ENCODE results near the gene HMBS.

Gene HMBS

DNA sequence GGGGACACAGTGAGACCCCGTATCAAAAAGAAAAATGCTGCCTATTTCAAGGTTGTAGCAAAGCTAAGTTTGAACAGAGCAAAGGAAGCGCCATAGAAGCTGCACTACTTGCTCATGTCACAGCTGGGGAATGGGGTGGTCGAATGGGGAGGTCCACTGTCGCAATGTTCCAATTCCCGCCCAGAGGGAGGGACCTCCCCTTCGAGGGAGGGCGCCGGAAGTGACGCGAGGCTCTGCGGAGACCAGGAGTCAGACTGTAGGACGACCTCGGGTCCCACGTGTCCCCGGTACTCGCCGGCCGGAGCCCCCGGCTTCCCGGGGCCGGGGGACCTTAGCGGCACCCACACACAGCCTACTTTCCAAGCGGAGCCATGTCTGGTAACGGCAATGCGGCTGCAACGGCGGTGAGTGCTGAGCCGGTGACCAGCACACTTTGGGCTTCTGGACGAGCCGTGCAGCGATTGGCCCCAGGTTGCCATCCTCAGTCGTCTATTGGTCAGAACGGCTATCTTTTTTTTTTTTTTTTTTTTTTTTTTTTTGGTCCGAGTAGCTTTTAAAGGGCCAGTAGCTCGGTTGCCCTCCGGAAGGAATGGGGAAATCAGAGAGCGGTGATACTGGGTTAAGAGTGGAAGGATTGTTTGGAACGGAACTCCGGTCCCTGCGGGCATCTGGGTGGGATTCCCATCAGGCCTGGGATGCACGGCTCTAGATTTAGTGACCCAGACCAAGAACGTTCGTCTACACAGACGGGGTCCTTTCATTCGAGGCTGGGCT is at the start of gene HMBS (continued):
- no peak for TF ChIP-seq GLI4 (tag by site-specific recombination; IDR thresholded peaks at IDR 0.05)
- TF ChIP-seq ZNF311 (tag by site-specific recombination; IDR thresholded peaks at IDR 0.05; ENCODE audit: borderline replicate concordance): no peak
- TF ChIP-seq ZNF521 (tag by site-specific recombination; IDR thresholded peaks at IDR 0.05): no peak
- no peak for TF ChIP-seq ZBTB21 (tag by site-specific recombination; IDR thresholded peaks at IDR 0.05)
- TF ChIP-seq ZEB2 (tag by site-specific recombination; IDR thresholded peaks at IDR 0.05): no peak
- no peak for TF ChIP-seq ZNF518A (tag by site-specific recombination; conservative IDR thresholded peaks at IDR 0.05; ENCODE audit: low read depth)
- TF ChIP-seq ZBTB20 (tag by site-specific recombination; IDR thresholded peaks at IDR 0.05): no peak
- TF ChIP-seq ZNF341 (tag by site-specific recombination; IDR thresholded peaks at IDR 0.05; ENCODE audit: low read depth): peak; percentile 45; the same call in 1 of the 2 replicates
- no peak for TF ChIP-seq ZNF776 (tag by site-specific recombination; IDR thresholded peaks at IDR 0.05; ENCODE audit: borderline replicate concordance)
- TF ChIP-seq KLF9 (tag by site-specific recombination; IDR thresholded peaks at IDR 0.05; ENCODE audit: low read depth): no peak
- TF ChIP-seq FEZF1 (tag by site-specific recombination; IDR thresholded peaks at IDR 0.05): no peak
- TF ChIP-seq ZNF23 (tag by site-specific recombination; IDR thresholded peaks at IDR 0.05; ENCODE audit: borderline replicate concordance): no peak
- no peak for TF ChIP-seq ZBTB8A (tag by site-specific recombination; IDR thresholded peaks at IDR 0.05)
- no peak for TF ChIP-seq ZNF658 (tag by site-specific recombination; IDR thresholded peaks at IDR 0.05)
- no peak for TF ChIP-seq ZFP69B (tag by site-specific recombination; IDR thresholded peaks at IDR 0.05)
- TF ChIP-seq ZNF366 (tag by site-specific recombination; conservative IDR thresholded peaks at IDR 0.05): no peak
- no peak for TF ChIP-seq ZNF324 (tag by site-specific recombination; IDR thresholded peaks at IDR 0.05)
- TF ChIP-seq YY1 (tag by site-specific recombination; IDR thresholded peaks at IDR 0.05): no peak
- no peak for TF ChIP-seq ZNF148 (tag by site-specific recombination; IDR thresholded peaks at IDR 0.05; ENCODE audit: borderline replicate concordance)
- TF ChIP-seq ZNF133 (tag by site-specific recombination; IDR thresholded peaks at IDR 0.05): no peak
- no peak for TF ChIP-seq ZNF354C (tag by site-specific recombination; IDR thresholded peaks at IDR 0.05; ENCODE audit: borderline replicate concordance, low read depth)
- no peak for TF ChIP-seq ZNF600 (tag by site-specific recombination; IDR thresholded peaks at IDR 0.05)
- TF ChIP-seq ZNF791 (tag by site-specific recombination; IDR thresholded peaks at IDR 0.05): no peak
- TF ChIP-seq, protein P1, sequence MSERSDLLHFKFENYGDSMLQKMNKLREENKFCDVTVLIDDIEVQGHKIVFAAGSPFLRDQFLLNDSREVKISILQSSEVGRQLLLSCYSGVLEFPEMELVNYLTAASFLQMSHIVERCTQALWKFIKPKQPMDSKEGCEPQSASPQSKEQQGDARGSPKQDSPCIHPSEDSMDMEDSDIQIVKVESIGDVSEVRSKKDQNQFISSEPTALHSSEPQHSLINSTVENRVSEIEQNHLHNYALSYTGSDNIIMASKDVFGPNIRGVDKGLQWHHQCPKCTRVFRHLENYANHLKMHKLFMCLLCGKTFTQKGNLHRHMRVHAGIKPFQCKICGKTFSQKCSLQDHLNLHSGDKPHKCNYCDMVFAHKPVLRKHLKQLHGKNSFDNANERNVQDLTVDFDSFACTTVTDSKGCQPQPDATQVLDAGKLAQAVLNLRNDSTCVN (tag by site-specific recombination; optimal IDR thresholded peaks at IDR 0.05): no peak
- TF ChIP-seq, protein P2, sequence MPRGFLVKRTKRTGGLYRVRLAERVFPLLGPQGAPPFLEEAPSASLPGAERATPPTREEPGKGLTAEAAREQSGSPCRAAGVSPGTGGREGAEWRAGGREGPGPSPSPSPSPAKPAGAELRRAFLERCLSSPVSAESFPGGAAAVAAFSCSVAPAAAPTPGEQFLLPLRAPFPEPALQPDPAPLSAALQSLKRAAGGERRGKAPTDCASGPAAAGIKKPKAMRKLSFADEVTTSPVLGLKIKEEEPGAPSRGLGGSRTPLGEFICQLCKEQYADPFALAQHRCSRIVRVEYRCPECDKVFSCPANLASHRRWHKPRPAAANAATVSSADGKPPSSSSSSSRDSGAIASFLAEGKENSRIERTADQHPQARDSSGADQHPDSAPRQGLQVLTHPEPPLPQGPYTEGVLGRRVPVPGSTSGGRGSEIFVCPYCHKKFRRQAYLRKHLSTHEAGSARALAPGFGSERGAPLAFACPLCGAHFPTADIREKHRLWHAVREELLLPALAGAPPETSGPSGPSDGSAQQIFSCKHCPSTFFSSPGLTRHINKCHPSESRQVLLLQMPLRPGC (tag by site-specific recombination; IDR thresholded peaks at IDR 0.05): peak; percentile 93
- peak; percentile 93 for TF ChIP-seq GLIS1 (tag by site-specific recombination; IDR thresholded peaks at IDR 0.05)
- no peak for TF ChIP-seq ZNF423 (tag by site-specific recombination; IDR thresholded peaks at IDR 0.05)
- TF ChIP-seq ZNF362 (tag by site-specific recombination; IDR thresholded peaks at IDR 0.05): peak; percentile 90
- TF ChIP-seq YY2 (tag by site-specific recombination; IDR thresholded peaks at IDR 0.05): no peak

Measured in HEK293 (cell line).